Measurements from ENCODE around the gene RBP3. TPM values are rescaled to one million over a fixed set of nuclear protein-coding genes. Genes with fewer than 3 reads are reported as not detected.

Gene RBP3
- polyA plus RNA-seq, 3 donors = not detected

DNA sequence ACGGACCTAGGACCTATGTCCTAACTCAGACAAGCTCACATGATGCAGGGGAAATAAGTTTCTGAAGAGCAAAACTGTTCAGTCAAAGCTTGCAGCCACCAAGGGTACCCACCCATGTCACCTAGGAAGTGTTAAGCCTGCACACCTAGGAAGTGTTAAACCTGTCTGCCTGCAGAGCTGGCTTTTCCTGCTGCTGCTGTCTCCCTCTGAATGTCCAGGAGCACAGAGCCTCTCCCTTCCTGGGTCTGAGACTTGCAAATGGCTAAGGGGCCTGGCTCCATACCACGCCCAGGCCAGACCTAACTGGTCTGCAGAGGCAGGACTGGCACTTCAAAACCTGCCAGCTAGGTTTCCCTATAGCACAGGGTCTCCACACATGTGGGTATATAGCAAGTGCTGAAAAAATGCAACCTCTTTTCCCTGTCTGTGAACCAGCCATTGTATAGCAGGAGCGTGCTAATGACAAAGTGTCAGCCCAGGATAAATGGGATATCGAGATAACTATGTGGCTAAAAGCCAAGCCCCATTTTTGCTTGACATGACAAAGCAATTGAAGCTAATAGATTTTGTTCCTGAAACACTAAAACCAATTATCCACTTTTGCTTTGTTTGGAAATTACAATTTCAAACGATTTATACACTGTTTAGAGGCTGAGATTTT, 24.4 kb upstream of the RBP3 start:
- Mint-ChIP-seq H3K27ac (no peak overlapping the region), H3K4me3 (no peak overlapping the region), H3K36me3 (no peaks in the 10 kb centered on the region), H3K27me3 (ENCODE audit: low read depth in 3 of 3) (peaks cover 0 to 4% (median 4%) of the 10 kb centered on the region in 3 donors), H3K9me3 (peaks cover 0 to 9% (median 3%) of the 10 kb centered on the region in 7 donors), H3K4me1 (no peaks in the 10 kb centered on the region)
- Histone ChIP-seq H3K27ac (ENCODE audit: low read depth in 1 of 2, low read length in 2 of 2) (no peak overlapping the region), H2AFZ (ENCODE audit: insufficient read depth, low read depth, low read length, poor library complexity, severe bottlenecking) (no peak overlapping the region), H3K9me3 (replicated peaks in 1 of 2; ENCODE audit: control insufficient read depth in 1 of 2, insufficient read depth in 1 of 2, low read length in 2 of 2) (no peaks in the 10 kb centered on the region), H3K36me3 (replicated peaks in 1 of 2; ENCODE audit: control insufficient read depth in 1 of 2, insufficient read depth in 2 of 2, low read length in 2 of 2) (no peaks in the 10 kb centered on the region), H3K9ac (ENCODE audit: insufficient read depth, low read length, poor library complexity, severe bottlenecking) (no peak overlapping the region), H3K4me1 (ENCODE audit: control insufficient read depth in 1 of 2, insufficient read depth in 2 of 2, low read length in 2 of 2) (no peaks in the 10 kb centered on the region), H3K4me3 (replicated peaks in 1 of 3; ENCODE audit: low read depth in 2 of 3, low read length in 3 of 3) (no peak overlapping the region), H3K4me2 (replicated peaks; ENCODE audit: extremely low read depth, low read length, poor library complexity, severe bottlenecking) (no peak overlapping the region), H3K79me2 (ENCODE audit: insufficient read depth, low read length) (no peaks in the 10 kb centered on the region), H4K20me1 (ENCODE audit: insufficient read depth, low read length) (no peaks in the 10 kb centered on the region), H3K27me3 (ENCODE audit: control insufficient read depth in 2 of 2, insufficient read depth in 2 of 2, low read length in 2 of 2) (no peaks in the 10 kb centered on the region)
- intact Hi-C loops (cut with micrococcal nuclease) = no loop called here
- no peak for DNase-seq
- WGBS (ENCODE audit: insufficient coverage) = 93% methylated on average over 3 of the region's 5 CpGs
- TF ChIP-seq, protein P1, sequence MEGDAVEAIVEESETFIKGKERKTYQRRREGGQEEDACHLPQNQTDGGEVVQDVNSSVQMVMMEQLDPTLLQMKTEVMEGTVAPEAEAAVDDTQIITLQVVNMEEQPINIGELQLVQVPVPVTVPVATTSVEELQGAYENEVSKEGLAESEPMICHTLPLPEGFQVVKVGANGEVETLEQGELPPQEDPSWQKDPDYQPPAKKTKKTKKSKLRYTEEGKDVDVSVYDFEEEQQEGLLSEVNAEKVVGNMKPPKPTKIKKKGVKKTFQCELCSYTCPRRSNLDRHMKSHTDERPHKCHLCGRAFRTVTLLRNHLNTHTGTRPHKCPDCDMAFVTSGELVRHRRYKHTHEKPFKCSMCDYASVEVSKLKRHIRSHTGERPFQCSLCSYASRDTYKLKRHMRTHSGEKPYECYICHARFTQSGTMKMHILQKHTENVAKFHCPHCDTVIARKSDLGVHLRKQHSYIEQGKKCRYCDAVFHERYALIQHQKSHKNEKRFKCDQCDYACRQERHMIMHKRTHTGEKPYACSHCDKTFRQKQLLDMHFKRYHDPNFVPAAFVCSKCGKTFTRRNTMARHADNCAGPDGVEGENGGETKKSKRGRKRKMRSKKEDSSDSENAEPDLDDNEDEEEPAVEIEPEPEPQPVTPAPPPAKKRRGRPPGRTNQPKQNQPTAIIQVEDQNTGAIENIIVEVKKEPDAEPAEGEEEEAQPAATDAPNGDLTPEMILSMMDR (IDR thresholded peaks at IDR 0.05) = no peak

DNA sequence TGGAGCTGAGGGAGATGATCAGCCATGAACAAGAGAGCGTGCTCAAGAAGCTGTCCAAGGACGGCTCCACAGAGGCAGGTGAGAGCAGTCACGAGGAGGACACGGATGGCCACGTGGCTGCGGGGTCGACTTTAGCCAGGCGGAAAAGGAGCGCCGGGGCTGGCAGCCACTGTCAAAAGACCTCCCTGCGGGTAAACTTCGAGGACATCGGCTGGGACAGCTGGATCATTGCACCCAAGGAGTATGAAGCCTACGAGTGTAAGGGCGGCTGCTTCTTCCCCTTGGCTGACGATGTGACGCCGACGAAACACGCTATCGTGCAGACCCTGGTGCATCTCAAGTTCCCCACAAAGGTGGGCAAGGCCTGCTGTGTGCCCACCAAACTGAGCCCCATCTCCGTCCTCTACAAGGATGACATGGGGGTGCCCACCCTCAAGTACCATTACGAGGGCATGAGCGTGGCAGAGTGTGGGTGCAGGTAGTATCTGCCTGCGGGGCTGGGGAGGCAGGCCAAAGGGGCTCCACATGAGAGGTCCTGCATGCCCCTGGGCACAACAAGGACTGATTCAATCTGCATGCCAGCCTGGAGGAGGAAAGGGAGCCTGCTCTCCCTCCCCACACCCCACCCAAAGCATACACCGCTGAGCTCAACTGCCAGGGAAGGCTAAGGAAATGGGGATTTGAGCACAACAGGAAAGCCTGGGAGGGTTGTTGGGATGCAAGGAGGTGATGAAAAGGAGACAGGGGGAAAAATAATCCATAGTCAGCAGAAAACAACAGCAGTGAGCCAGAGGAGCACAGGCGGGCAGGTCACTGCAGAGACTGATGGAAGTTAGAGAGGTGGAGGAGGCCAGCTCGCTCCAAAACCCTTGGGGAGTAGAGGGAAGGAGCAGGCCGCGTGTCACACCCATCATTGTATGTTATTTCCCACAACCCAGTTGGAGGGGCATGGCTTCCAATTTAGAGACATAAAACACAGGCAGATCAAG, 22.6 kb upstream of the RBP3 start:
- Mint-ChIP-seq H3K4me3 (no peak overlapping the region), H3K27me3 (ENCODE audit: low read depth in 3 of 3) (peaks cover 3 to 4% (median 3%) of the 10 kb centered on the region in 3 donors), H3K36me3 (no peaks in the 10 kb centered on the region), H3K9me3 (peaks cover 0 to 12% (median 3%) of the 10 kb centered on the region in 7 donors), H3K4me1 (no peaks in the 10 kb centered on the region), H3K27ac (no peak overlapping the region)
- H4K20me1 ChIP-seq (ENCODE audit: insufficient read depth, low read length) = no peaks in the 10 kb centered on the region
- 96% methylated on average over 24 of the region's 30 CpGs for WGBS (ENCODE audit: insufficient coverage)
- no peaks in the 10 kb centered on the region for H3K36me3 ChIP-seq (replicated peaks in 1 of 2; ENCODE audit: control insufficient read depth in 1 of 2, insufficient read depth in 2 of 2, low read length in 2 of 2)
- no peaks in the 10 kb centered on the region for H3K79me2 ChIP-seq (ENCODE audit: insufficient read depth, low read length)
- H3K9me3 ChIP-seq (replicated peaks in 1 of 2; ENCODE audit: control insufficient read depth in 1 of 2, insufficient read depth in 1 of 2, low read length in 2 of 2) = no peaks in the 10 kb centered on the region
- no peak overlapping the region for H3K4me3 ChIP-seq (replicated peaks in 1 of 3; ENCODE audit: low read depth in 2 of 3, low read length in 3 of 3)
- TF ChIP-seq, protein P1 (IDR thresholded peaks at IDR 0.05) = no peak
- no peak overlapping the region for H3K27ac ChIP-seq (ENCODE audit: low read depth in 1 of 2, low read length in 2 of 2)
- H3K4me1 ChIP-seq (ENCODE audit: control insufficient read depth in 1 of 2, insufficient read depth in 2 of 2, low read length in 2 of 2) = no peaks in the 10 kb centered on the region
- no peak overlapping the region for H2AFZ ChIP-seq (ENCODE audit: insufficient read depth, low read depth, low read length, poor library complexity, severe bottlenecking)
- H3K9ac ChIP-seq (ENCODE audit: insufficient read depth, low read length, poor library complexity, severe bottlenecking) = no peak overlapping the region
- no peak overlapping the region for H3K4me2 ChIP-seq (replicated peaks; ENCODE audit: extremely low read depth, low read length, poor library complexity, severe bottlenecking)
- intact Hi-C loops (cut with micrococcal nuclease) = no loop called here
- H3K27me3 ChIP-seq (ENCODE audit: control insufficient read depth in 2 of 2, insufficient read depth in 2 of 2, low read length in 2 of 2) = no peaks in the 10 kb centered on the region
- no peak for DNase-seq
